Liver (tissue), 9 donors: ENCODE measurements around the gene COL5A1. TPM values are rescaled to one million over a fixed set of nuclear protein-coding genes. Genes with fewer than 3 reads are reported as not detected.

Experiments
- DNase-seq: peaks from one replicate; pipeline ENCODE4 v3.0.0-alpha.2; 2017; ENCODE audit warnings: low spot score
- H3K27ac ChIP-seq, 2 donors: one replicate each; pipeline ENCODE4 v1.7.0; 2013; ENCODE audit warnings: inconsistent platforms in 2 of 2, low read length in 2 of 2, control low read depth in 1 of 2, low read depth in 1 of 2, mild to moderate bottlenecking in 1 of 2
- H3K27me3 ChIP-seq, 4 donors: one replicate each; pipeline versions ENCODE4 v1.6.1 to v1.7.0; 2013; ENCODE audit warnings: low read length in 3 of 4, inconsistent platforms in 1 of 4, mild to moderate bottlenecking in 1 of 4, moderate library complexity in 1 of 4; ENCODE audit not compliant: control insufficient read depth in 4 of 4, insufficient read depth in 4 of 4
- H3K36me3 ChIP-seq, 4 donors: one replicate each; pipeline versions ENCODE4 v1.6.1 to v1.7.0; 2013; ENCODE audit warnings: low read length in 3 of 4, mild to moderate bottlenecking in 3 of 4, low read depth in 1 of 4, moderate library complexity in 1 of 4; ENCODE audit not compliant: control insufficient read depth in 4 of 4, insufficient read depth in 3 of 4
- H3K4me1 ChIP-seq, 4 donors: one replicate each; pipeline versions ENCODE4 v1.6.1 to v1.7.0; 2013; ENCODE audit warnings: low read length in 3 of 4, mild to moderate bottlenecking in 3 of 4, moderate library complexity in 1 of 4; ENCODE audit not compliant: control insufficient read depth in 4 of 4, insufficient read depth in 4 of 4
- H3K4me3 ChIP-seq, 3 donors: one replicate each; pipeline versions ENCODE4 v1.6.1 to v1.7.0; 2013; ENCODE audit warnings: low read length in 3 of 3, control low read depth in 1 of 3, low read depth in 1 of 3, mild to moderate bottlenecking in 1 of 3
- H3K9ac ChIP-seq, 2 donors: one replicate each; pipeline ENCODE4 v1.7.0; 2013; ENCODE audit warnings: low read length in 2 of 2, mild to moderate bottlenecking in 2 of 2, moderate library complexity in 2 of 2, control low read depth in 1 of 2, low read depth in 1 of 2
- H3K9me3 ChIP-seq, 4 donors: one replicate each; pipeline versions ENCODE4 v1.6.1 to v1.7.0; 2013; ENCODE audit warnings: low read length in 3 of 4; ENCODE audit not compliant: control insufficient read depth in 4 of 4
- ATF3 ChIP-seq: IDR thresholded peaks from 2 replicates; pipeline ENCODE4 v1.6.1; 2016; ENCODE audit warnings: antibody characterized with exemption
- CTCF ChIP-seq: fragments of 150-350 bp; IDR thresholded peaks from 2 replicates; pipeline ENCODE4 v1.5.1; 2017; ENCODE audit warnings: improper control_type of control experiment, low read depth, low read length; ENCODE audit not compliant: missing input control
- EGR1 ChIP-seq, 2 donors: IDR thresholded peaks; 2 replicates each; pipeline ENCODE4 v1.6.1; 2016 to 2018; ENCODE audit warnings: antibody characterized with exemption in 2 of 2, low read depth in 2 of 2
- FOXA1 ChIP-seq: IDR thresholded peaks from 2 replicates; pipeline ENCODE4 v1.6.1; 2016; ENCODE audit warnings: antibody characterized with exemption
- FOXA2 ChIP-seq: IDR thresholded peaks from 2 replicates; pipeline ENCODE4 v1.6.1; 2016; ENCODE audit warnings: antibody characterized with exemption
- GABPA ChIP-seq, 2 donors: IDR thresholded peaks in 1 of 2; conservative IDR thresholded peaks in 1 of 2; 2 replicates each; pipeline ENCODE4 v1.6.1; 2016; ENCODE audit warnings: antibody characterized with exemption in 2 of 2, mild to moderate bottlenecking in 1 of 2, moderate library complexity in 1 of 2
- HNF4A ChIP-seq, 2 donors: conservative IDR thresholded peaks; 2 replicates each; pipeline ENCODE4 v1.6.1; 2016; ENCODE audit warnings: antibody characterized with exemption in 2 of 2, mild to moderate bottlenecking in 2 of 2
- HNF4G ChIP-seq: IDR thresholded peaks from 2 replicates; pipeline ENCODE4 v1.6.1; 2016; ENCODE audit warnings: antibody characterized with exemption
- JUND ChIP-seq, 2 donors: IDR thresholded peaks; 2 replicates each; pipeline ENCODE4 v1.6.1; 2016; ENCODE audit warnings: antibody characterized with exemption in 2 of 2
- MAX ChIP-seq: IDR thresholded peaks from 2 replicates; pipeline ENCODE4 v1.6.1; 2016; ENCODE audit warnings: antibody characterized with exemption
- NR2F2 ChIP-seq: IDR thresholded peaks from 2 replicates; pipeline ENCODE4 v1.6.1; 2016; ENCODE audit warnings: antibody characterized with exemption
- RAD21 ChIP-seq, 2 donors: IDR thresholded peaks; 2 replicates each; pipeline ENCODE4 v1.6.1; 2016; ENCODE audit warnings: antibody characterized with exemption in 2 of 2, mild to moderate bottlenecking in 2 of 2
- REST ChIP-seq: IDR thresholded peaks from 2 replicates; pipeline ENCODE4 v1.6.1; 2016; ENCODE audit warnings: antibody characterized with exemption, mild to moderate bottlenecking
- RXRA ChIP-seq, 2 donors: IDR thresholded peaks; 2 replicates each; pipeline ENCODE4 v1.6.1; 2017 to 2018; ENCODE audit warnings: antibody characterized with exemption in 2 of 2, mild to moderate bottlenecking in 1 of 2
- SP1 ChIP-seq: IDR thresholded peaks from 2 replicates; pipeline ENCODE4 v1.6.1; 2018; ENCODE audit warnings: antibody characterized with exemption, mild to moderate bottlenecking
- TAF1 ChIP-seq: conservative IDR thresholded peaks from 2 replicates; pipeline ENCODE4 v1.6.1; 2016; ENCODE audit warnings: antibody characterized with exemption, mild to moderate bottlenecking
- YY1 ChIP-seq: IDR thresholded peaks from 2 replicates; pipeline ENCODE4 v1.6.1; 2016; ENCODE audit warnings: antibody characterized with exemption, mild to moderate bottlenecking
- ZBTB33 ChIP-seq: IDR thresholded peaks from 2 replicates; pipeline ENCODE4 v1.6.1; 2016; ENCODE audit warnings: antibody characterized with exemption
- WGBS: extraction: QIAGEN DNeasy Blood & Tissue Kit; methylation state at CpG from one replicate; pipeline ENCODE4 v1.1.7; 2013; 5-methylcytosine and 5-hydroxymethylcytosine counted together
- polyA plus RNA-seq, 2 donors: library from polyadenylated mRNA; stranded (reverse) in 1 of 2; unstranded in 1 of 2; fragments of 200-250 nt in 1 of 2; fragments of >200 nt in 1 of 2; fragmentation: Nextera tagmentation in 1 of 2; extraction: Ambion mirVana in 1 of 2; gene quantifications; one replicate each; pipeline versions ENCODE4 v1.2.1 to v1.2.3, GENCODE V29; 2013 to 2015
- total RNA-seq, 2 donors: library from RNA; depleted of rRNA; stranded (reverse); fragments of >200 nt; gene quantifications; one replicate each; pipeline ENCODE4 v1.2.3, GENCODE V29; 2014
- donor health status: healthy.
- donor health status: healthy.
- donor health status: healthy.
- donor health status: healthy.
- donor health status: healthy.

The COL5A1 gene
- total and polyA plus RNA-seq, 4 donors: 0.67 to 15.6 (median 11.2) TPM

GRCh38 chr9:134871697-134872340 is 230.2 kb downstream of the COL5A1 start:
- H3K4me1 ChIP-seq: no peaks in the 10 kb centered on the region
- H3K27ac ChIP-seq: no peak overlapping the region
- H3K4me3 ChIP-seq: no peak overlapping the region
- 71% methylated on average over 16 of the region's 16 CpGs for WGBS
- TF ChIP-seq EGR1 (IDR thresholded peaks at IDR 0.05; ENCODE audit: low read depth in 2 of 2) (no peak), SP1 (no peak), JUND (IDR thresholded peaks at IDR 0.05) (no peak), ZBTB33 (no peak), HNF4G (no peak), HNF4A (conservative IDR thresholded peaks at IDR 0.05) (no peak), MAX (no peak), FOXA2 (no peak), YY1 (no peak), RXRA (IDR thresholded peaks at IDR 0.05) (no peak), ATF3 (no peak), CTCF (no peak), REST (no peak), FOXA1 (no peak), NR2F2 (no peak), RAD21 (IDR thresholded peaks at IDR 0.05) (no peak), GABPA (IDR thresholded peaks at IDR 0.05 in 1 of 2, conservative IDR thresholded peaks at IDR 0.05 in 1 of 2) (no peak), TAF1 (no peak)
- H3K9ac ChIP-seq: no peak overlapping the region
- peaks cover 0 to 2% (median 0%) of the 10 kb centered on the region in 4 donors for H3K27me3 ChIP-seq
- H3K36me3 ChIP-seq: no peaks in the 10 kb centered on the region
- H3K9me3 ChIP-seq: peaks cover 0 to 1% (median 0%) of the 10 kb centered on the region in 4 donors
- no peak for DNase-seq
